Upper lobe of left lung (tissue), 4 donors: ENCODE data around the gene KIF20A.

Source experiments
- EP300 ChIP-seq, 4 donors: sonication (generic); formaldehyde crosslinking; IDR thresholded peaks; one replicate each; pipeline ENCODE4 v1.5.1; 2017; ENCODE audit warnings: antibody characterized with exemption in 4 of 4, control low read depth in 2 of 4
- POLR2AphosphoS5 ChIP-seq, 2 donors: sonication (generic); formaldehyde crosslinking; IDR thresholded peaks; one replicate each; pipeline ENCODE4 v1.5.1; 2017; ENCODE audit warnings: antibody characterized with exemption in 2 of 2
- TF ChIP-seq, protein P1 (sequence below), 6 experiments: fragments of 450-650 bp in 4 of 6; fragments of 200-600 bp in 2 of 6; sonication (generic) in 2 of 6; IDR thresholded peaks; one replicate each; pipeline ENCODE4 v1.5.1; 2016 to 2019; ENCODE audit warnings: antibody characterized with exemption in 6 of 6

GRCh38 chr5:138210985-138211384 is 32.1 kb downstream of the KIF20A start:
- no peak for TF ChIP-seq POLR2AphosphoS5 (IDR thresholded peaks at IDR 0.05)
- TF ChIP-seq EP300 (IDR thresholded peaks at IDR 0.05), result no peak
- TF ChIP-seq, protein P1, sequence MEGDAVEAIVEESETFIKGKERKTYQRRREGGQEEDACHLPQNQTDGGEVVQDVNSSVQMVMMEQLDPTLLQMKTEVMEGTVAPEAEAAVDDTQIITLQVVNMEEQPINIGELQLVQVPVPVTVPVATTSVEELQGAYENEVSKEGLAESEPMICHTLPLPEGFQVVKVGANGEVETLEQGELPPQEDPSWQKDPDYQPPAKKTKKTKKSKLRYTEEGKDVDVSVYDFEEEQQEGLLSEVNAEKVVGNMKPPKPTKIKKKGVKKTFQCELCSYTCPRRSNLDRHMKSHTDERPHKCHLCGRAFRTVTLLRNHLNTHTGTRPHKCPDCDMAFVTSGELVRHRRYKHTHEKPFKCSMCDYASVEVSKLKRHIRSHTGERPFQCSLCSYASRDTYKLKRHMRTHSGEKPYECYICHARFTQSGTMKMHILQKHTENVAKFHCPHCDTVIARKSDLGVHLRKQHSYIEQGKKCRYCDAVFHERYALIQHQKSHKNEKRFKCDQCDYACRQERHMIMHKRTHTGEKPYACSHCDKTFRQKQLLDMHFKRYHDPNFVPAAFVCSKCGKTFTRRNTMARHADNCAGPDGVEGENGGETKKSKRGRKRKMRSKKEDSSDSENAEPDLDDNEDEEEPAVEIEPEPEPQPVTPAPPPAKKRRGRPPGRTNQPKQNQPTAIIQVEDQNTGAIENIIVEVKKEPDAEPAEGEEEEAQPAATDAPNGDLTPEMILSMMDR (IDR thresholded peaks at IDR 0.05), result no peak
